Neural cell (in vitro differentiated cells): Measurements from ENCODE around the gene PTPRG.

Experiments
- CTCF ChIP-seq: fragments of 450-650 bp; IDR thresholded peaks from 2 replicates; pipeline ENCODE4 v1.5.1; 2014; ENCODE audit warnings: antibody characterized with exemption, mild to moderate bottlenecking, moderate library complexity; ENCODE audit not compliant: poor library complexity, severe bottlenecking
- EP300 ChIP-seq: fragments of 450-650 bp; conservative IDR thresholded peaks from 2 replicates; pipeline ENCODE4 v1.6.1; 2014; ENCODE audit warnings: antibody characterized with exemption, mild to moderate bottlenecking, moderate library complexity; ENCODE audit not compliant: poor library complexity, severe bottlenecking
- EZH2 ChIP-seq: fragments of 200-600, 300-800 bp; shearing (Covaris generic), sonication (generic); IDR thresholded peaks from 2 replicates; pipeline ENCODE4 v1.6.1; 2014; ENCODE audit warnings: antibody characterized with exemption, low read length, borderline replicate concordance, mild to moderate bottlenecking; ENCODE audit not compliant: insufficient read depth, poor library complexity, severe bottlenecking
- POLR2AphosphoS5 ChIP-seq: IDR thresholded peaks from 2 replicates; pipeline ENCODE4 v1.6.1; 2012
- SMC3 ChIP-seq: fragments of 450-650 bp; conservative IDR thresholded peaks from 2 replicates; pipeline ENCODE4 v1.6.1; 2014; ENCODE audit warnings: antibody characterized with exemption, mild to moderate bottlenecking, moderate library complexity; ENCODE audit not compliant: poor library complexity

GRCh38 chr3:62003835-62004234 is 442.5 kb downstream of the PTPRG start:
- TF ChIP-seq CTCF = no peak
- no peak for TF ChIP-seq EP300
- no peak for TF ChIP-seq EZH2
- TF ChIP-seq POLR2AphosphoS5 = no peak
- TF ChIP-seq SMC3 = no peak
